ENCODE data around the gene SLC35B2.

Gene SLC35B2

DNA sequence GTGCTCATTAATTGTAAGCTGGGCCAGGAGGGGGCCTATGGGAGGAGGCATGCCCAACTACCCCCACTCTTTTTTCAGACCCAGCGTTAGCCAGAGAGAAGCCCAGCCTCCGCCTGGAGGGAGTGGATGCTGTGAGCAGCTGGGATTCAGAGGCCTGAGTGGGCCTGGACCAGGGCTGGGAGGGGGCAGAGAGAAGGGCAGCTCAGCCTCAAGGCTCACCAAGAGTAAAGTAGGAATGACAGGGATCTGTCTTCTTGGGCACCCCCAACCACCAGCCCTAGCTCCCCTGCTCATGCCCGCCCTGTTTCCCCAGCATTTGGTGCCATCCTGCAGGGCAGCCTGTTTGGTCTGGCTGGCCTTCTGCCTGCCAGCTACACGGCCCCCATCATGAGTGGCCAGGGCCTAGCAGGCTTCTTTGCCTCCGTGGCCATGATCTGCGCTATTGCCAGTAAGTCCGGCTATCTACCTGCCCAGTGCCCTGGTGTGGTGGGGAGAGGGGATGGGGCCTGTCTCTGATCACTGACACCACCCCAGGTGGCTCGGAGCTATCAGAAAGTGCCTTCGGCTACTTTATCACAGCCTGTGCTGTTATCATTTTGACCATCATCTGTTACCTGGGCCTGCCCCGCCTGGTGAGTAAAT is 27.2 kb downstream of the SLC35B2 start:
- no peaks in the 10 kb centered on the region for H3K36me3 ChIP-seq (ENCODE audit: insufficient read depth)
- H3K4me1 ChIP-seq (ENCODE audit: low read depth, poor library complexity, severe bottlenecking), result peaks cover 21% of the 10 kb centered on the region
- TF ChIP-seq, protein P1, sequence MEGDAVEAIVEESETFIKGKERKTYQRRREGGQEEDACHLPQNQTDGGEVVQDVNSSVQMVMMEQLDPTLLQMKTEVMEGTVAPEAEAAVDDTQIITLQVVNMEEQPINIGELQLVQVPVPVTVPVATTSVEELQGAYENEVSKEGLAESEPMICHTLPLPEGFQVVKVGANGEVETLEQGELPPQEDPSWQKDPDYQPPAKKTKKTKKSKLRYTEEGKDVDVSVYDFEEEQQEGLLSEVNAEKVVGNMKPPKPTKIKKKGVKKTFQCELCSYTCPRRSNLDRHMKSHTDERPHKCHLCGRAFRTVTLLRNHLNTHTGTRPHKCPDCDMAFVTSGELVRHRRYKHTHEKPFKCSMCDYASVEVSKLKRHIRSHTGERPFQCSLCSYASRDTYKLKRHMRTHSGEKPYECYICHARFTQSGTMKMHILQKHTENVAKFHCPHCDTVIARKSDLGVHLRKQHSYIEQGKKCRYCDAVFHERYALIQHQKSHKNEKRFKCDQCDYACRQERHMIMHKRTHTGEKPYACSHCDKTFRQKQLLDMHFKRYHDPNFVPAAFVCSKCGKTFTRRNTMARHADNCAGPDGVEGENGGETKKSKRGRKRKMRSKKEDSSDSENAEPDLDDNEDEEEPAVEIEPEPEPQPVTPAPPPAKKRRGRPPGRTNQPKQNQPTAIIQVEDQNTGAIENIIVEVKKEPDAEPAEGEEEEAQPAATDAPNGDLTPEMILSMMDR (conservative IDR thresholded peaks at IDR 0.05; ENCODE audit: low read depth, low read length), result no peak
- no peak overlapping the region for H3K27ac ChIP-seq
- no peak overlapping the region for H3K4me3 ChIP-seq (IDR thresholded peaks at IDR 0.05; ENCODE audit: insufficient read depth, low read depth, low read length)
- no peak overlapping the region for H3K4me2 ChIP-seq
- H2AFZ ChIP-seq (ENCODE audit: low read depth), result no peak overlapping the region
- H4K20me1 ChIP-seq (ENCODE audit: insufficient read depth), result peaks cover 8% of the 10 kb centered on the region; the same call in 1 of the 2 replicates
- H3K9ac ChIP-seq, result no peak overlapping the region
- peaks cover 35% of the 10 kb centered on the region for H3K79me2 ChIP-seq (ENCODE audit: insufficient read depth, low read depth)
- H3K27me3 ChIP-seq (ENCODE audit: insufficient read depth, low read depth), result no peaks in the 10 kb centered on the region

DNA sequence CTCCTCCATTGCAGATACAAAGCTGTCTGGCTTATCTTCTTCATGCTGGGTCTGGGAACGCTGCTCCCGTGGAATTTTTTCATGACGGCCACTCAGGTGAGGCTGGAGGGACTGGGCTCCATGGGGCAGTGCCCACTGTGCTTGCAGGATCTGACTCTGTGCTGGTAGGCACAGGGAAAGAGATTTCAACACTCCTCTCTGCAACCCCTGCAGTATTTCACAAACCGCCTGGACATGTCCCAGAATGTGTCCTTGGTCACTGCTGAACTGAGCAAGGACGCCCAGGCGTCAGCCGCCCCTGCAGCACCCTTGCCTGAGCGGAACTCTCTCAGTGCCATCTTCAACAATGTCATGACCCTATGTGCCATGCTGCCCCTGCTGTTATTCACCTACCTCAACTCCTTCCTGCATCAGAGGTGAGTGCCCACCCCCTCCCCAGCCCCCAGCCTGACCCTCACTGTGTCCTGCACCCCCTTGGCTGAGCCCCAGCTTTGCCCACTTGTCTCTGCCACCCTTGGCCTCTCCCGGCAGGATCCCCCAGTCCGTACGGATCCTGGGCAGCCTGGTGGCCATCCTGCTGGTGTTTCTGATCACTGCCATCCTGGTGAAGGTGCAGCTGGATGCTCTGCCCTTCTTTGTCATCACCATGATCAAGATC is 27.8 kb downstream of the SLC35B2 start:
- H3K27ac ChIP-seq, result no peak overlapping the region
- no peak overlapping the region for H2AFZ ChIP-seq (ENCODE audit: low read depth)
- no peaks in the 10 kb centered on the region for H3K27me3 ChIP-seq (ENCODE audit: insufficient read depth, low read depth)
- no peak overlapping the region for H3K4me3 ChIP-seq (IDR thresholded peaks at IDR 0.05; ENCODE audit: insufficient read depth, low read depth, low read length)
- TF ChIP-seq, protein P1 (conservative IDR thresholded peaks at IDR 0.05; ENCODE audit: low read depth, low read length), result no peak
- peaks cover 41% of the 10 kb centered on the region for H3K79me2 ChIP-seq (ENCODE audit: insufficient read depth, low read depth)
- no peak overlapping the region for H3K4me2 ChIP-seq
- H4K20me1 ChIP-seq (ENCODE audit: insufficient read depth), result peaks cover 8% of the 10 kb centered on the region; the same call in 1 of the 2 replicates
- H3K4me1 ChIP-seq (ENCODE audit: low read depth, poor library complexity, severe bottlenecking), result peaks cover 25% of the 10 kb centered on the region
- no peak overlapping the region for H3K9ac ChIP-seq
- no peaks in the 10 kb centered on the region for H3K36me3 ChIP-seq (ENCODE audit: insufficient read depth)

- Histone ChIP-seq H3K4me1 (ENCODE audit: low read depth, poor library complexity, severe bottlenecking) (peaks cover 25% of the 10 kb centered on the region), H3K27me3 (ENCODE audit: insufficient read depth, low read depth) (no peaks in the 10 kb centered on the region), H3K27ac (no peak overlapping the region), H3K4me3 (IDR thresholded peaks at IDR 0.05; ENCODE audit: insufficient read depth, low read depth, low read length) (no peak overlapping the region), H2AFZ (ENCODE audit: low read depth) (no peak overlapping the region), H3K36me3 (ENCODE audit: insufficient read depth) (no peaks in the 10 kb centered on the region), H4K20me1 (ENCODE audit: insufficient read depth) (peaks cover 8% of the 10 kb centered on the region; the same call in 1 of the 2 replicates), H3K9ac (no peak overlapping the region), H3K4me2 (no peak overlapping the region), H3K79me2 (ENCODE audit: insufficient read depth, low read depth) (peaks cover 47% of the 10 kb centered on the region)
- TF ChIP-seq, protein P1 (conservative IDR thresholded peaks at IDR 0.05; ENCODE audit: low read depth, low read length), result no peak
Measured at GRCh38 chr6:44228836-44229235, 28.5 kb downstream of the SLC35B2 start.

GRCh38 chr6:44228433-44228832 is 28.9 kb downstream of the SLC35B2 start:
- H3K27ac ChIP-seq, result no peak overlapping the region
- H4K20me1 ChIP-seq (ENCODE audit: insufficient read depth), result peaks cover 8% of the 10 kb centered on the region; the same call in 1 of the 2 replicates
- H3K27me3 ChIP-seq (ENCODE audit: insufficient read depth, low read depth), result no peaks in the 10 kb centered on the region
- peaks cover 25% of the 10 kb centered on the region for H3K4me1 ChIP-seq (ENCODE audit: low read depth, poor library complexity, severe bottlenecking)
- H3K79me2 ChIP-seq (ENCODE audit: insufficient read depth, low read depth), result peaks cover 47% of the 10 kb centered on the region
- no peak overlapping the region for H3K4me2 ChIP-seq
- no peak overlapping the region for H2AFZ ChIP-seq (ENCODE audit: low read depth)
- no peaks in the 10 kb centered on the region for H3K36me3 ChIP-seq (ENCODE audit: insufficient read depth)
- TF ChIP-seq, protein P1 (conservative IDR thresholded peaks at IDR 0.05; ENCODE audit: low read depth, low read length), result no peak
- no peak overlapping the region for H3K4me3 ChIP-seq (IDR thresholded peaks at IDR 0.05; ENCODE audit: insufficient read depth, low read depth, low read length)
- H3K9ac ChIP-seq, result no peak overlapping the region
